ENCODE measurements around the gene CLCA2. TPM values are rescaled to one million over a fixed set of nuclear protein-coding genes. Genes with fewer than 3 reads are reported as not detected.

The CLCA2 gene
- total and polyA plus RNA-seq, 2 experiments from 2014 or later = not detected

DNA sequence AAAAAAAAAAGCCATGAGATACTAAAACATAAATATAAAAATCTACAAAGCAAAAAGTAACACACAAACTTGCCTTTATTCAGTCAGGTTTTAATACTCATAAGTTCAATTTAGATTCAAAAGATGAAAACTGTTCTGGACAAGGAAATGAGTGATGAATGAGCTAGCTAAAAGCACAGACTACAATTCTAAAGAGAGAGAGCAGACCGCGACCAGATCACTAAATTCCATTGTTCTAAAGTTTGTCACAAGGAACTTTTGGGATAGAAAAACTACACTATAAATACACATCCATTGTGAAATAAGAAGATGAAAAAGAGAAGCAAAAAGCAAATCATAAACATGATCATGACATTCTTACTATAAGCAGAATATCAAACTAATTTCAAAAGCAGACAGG is 29.6 kb upstream of the CLCA2 start:
- Histone ChIP-seq H3K9me2 (ENCODE audit: insufficient read depth) (no peaks in the 10 kb centered on the region), H2AFZ (no peak overlapping the region), H3F3A (replicated peaks; ENCODE audit: low read depth) (0 out of 2 replicates have a peak, but pooled peaks cover 4% of the 10 kb centered on the region), H3K27ac (ENCODE audit: low read depth) (no peak overlapping the region), H4K20me1 (replicated peaks; ENCODE audit: insufficient read depth) (no peaks in the 10 kb centered on the region), H3K36me3 (ENCODE audit: insufficient read depth) (no peaks in the 10 kb centered on the region), H3K79me2 (replicated peaks; ENCODE audit: insufficient read depth) (peaks cover 58% of the 10 kb centered on the region), H3K4me1 (ENCODE audit: insufficient read depth) (peaks cover 10% of the 10 kb centered on the region; the same call in 1 of the 2 replicates), H3K27me3 (ENCODE audit: insufficient read depth) (no peaks in the 10 kb centered on the region), H3K4me2 (no peak overlapping the region; the same call in 1 of the 2 replicates), H3K4me3 (no peak overlapping the region)
- DNase-seq (ENCODE audit: low spot score) = no peak
- Mint-ChIP-seq H3K27me3 (ENCODE audit: insufficient read depth, low read depth, poor library complexity) (peaks cover 2% of the 10 kb centered on the region), H3K4me3 (peak overlapping the region; percentile 30; the same call in 2 of the 3 replicates), H3K4me1 (peaks cover 16% of the 10 kb centered on the region; the same call in 2 of the 3 replicates), H3K27ac (no peak overlapping the region), H3K9me3 (no peaks in the 10 kb centered on the region), H3K36me3 (ENCODE audit: low read depth) (peaks cover 6% of the 10 kb centered on the region)
- TF ChIP-seq EZH2 (IDR thresholded peaks at IDR 0.05; ENCODE audit: low read depth, unreplicated experiment) = no peak
- TF ChIP-seq, protein P1, sequence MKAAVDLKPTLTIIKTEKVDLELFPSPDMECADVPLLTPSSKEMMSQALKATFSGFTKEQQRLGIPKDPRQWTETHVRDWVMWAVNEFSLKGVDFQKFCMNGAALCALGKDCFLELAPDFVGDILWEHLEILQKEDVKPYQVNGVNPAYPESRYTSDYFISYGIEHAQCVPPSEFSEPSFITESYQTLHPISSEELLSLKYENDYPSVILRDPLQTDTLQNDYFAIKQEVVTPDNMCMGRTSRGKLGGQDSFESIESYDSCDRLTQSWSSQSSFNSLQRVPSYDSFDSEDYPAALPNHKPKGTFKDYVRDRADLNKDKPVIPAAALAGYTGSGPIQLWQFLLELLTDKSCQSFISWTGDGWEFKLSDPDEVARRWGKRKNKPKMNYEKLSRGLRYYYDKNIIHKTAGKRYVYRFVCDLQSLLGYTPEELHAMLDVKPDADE (IDR thresholded peaks at IDR 0.05) = no peak
- ATAC-seq = no peak

DNA sequence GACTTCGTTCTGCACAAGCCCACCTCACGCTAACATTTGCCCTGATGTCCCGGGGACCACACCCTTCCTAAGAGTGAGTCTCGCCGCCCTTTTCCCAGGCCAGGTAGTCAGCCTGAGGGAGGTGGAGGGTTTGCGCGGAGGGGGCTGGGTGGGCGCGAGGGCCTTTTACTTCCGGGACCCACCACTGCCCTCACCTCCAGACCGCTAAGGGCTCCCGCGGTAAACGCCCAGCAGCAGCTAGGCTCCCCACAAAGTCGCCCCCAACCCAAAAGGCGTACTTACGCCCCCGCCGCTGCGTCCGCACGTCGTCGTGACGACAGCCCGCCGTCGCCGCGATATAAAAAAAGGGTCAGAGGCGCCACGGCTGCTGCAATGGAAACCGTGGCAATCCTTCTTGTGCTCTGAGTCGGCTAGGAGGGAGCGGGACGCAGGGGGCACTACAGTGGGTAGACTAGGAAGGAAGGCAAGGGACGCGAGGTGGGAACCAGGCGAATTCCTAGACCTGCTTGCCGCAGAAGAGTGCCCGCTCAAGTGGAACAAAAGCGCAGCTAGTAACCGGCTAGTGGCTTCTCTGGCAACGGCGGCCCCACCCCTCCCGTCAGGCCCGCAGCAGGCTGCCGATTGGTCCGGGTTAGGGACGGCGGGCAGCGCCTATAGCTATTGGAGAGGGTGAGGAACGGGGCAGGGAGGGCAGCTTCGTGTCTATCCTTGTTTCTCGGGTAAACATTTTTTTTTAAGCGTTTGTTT is 28.0 kb upstream of the CLCA2 start, which contains the start of gene ODF2L:
Gene ODF2L, minus strand, starts transcription at position 573 of the 747 bp plus-strand sequence. CDS start 9,296 bp downstream, outside the sequence.
- peak within 1 kb of the TSS; percentile 93 for H3K4me3 Mint-ChIP-seq
- H3K9me3 Mint-ChIP-seq = no peaks in the 10 kb centered on the region
- H4K20me1 ChIP-seq (replicated peaks; ENCODE audit: insufficient read depth) = no peaks in the 10 kb centered on the region
- H3K27me3 ChIP-seq (ENCODE audit: insufficient read depth) = no peaks in the 10 kb centered on the region
- 0 out of 2 replicates have a peak, but pooled peaks cover 10% of the 10 kb centered on the region for H3K4me1 ChIP-seq (ENCODE audit: insufficient read depth)
- peaks cover 6% of the 10 kb centered on the region for H3K36me3 Mint-ChIP-seq (ENCODE audit: low read depth)
- ATAC-seq (peak; percentile 98), DNase-seq (ENCODE audit: low spot score) (peak; percentile 90)
- TF ChIP-seq EZH2phosphoT487 (IDR thresholded peaks at IDR 0.05; ENCODE audit: unreplicated experiment) (no peak), POLR2AphosphoS5 (IDR thresholded peaks at IDR 0.05; ENCODE audit: low read depth) (peak; percentile 79), STAT1 (IDR thresholded peaks at IDR 0.05; ENCODE audit: unreplicated experiment) (no peak), CREB1 (CRISPR knock-in tag; IDR thresholded peaks at IDR 0.05; ENCODE audit: low read depth) (peak; percentile 84)
- H2AFZ ChIP-seq = peak within 1 kb of the TSS; percentile 97
- peaks cover 16% of the 10 kb centered on the region; the same call in 2 of the 3 replicates for H3K4me1 Mint-ChIP-seq
- H3K27me3 Mint-ChIP-seq (ENCODE audit: insufficient read depth, low read depth, poor library complexity) = peaks cover 2% of the 10 kb centered on the region
- H3F3A ChIP-seq (replicated peaks; ENCODE audit: low read depth) = 0 out of 2 replicates have a peak, but pooled peaks cover 4% of the 10 kb centered on the region
- H3K27ac Mint-ChIP-seq = peak within 1 kb of the TSS; percentile 99
- peaks cover 43% of the 10 kb centered on the region for H3K79me2 ChIP-seq (replicated peaks; ENCODE audit: insufficient read depth)
- no peaks in the 10 kb centered on the region for H3K9me2 ChIP-seq (ENCODE audit: insufficient read depth)
- H3K4me3 ChIP-seq = peak within 1 kb of the TSS; percentile 78
- peak within 1 kb of the TSS; percentile 93 for H3K4me2 ChIP-seq
- H3K36me3 ChIP-seq (ENCODE audit: insufficient read depth) = no peaks in the 10 kb centered on the region
- peak within 1 kb of the TSS; percentile 90 for H3K27ac ChIP-seq (ENCODE audit: low read depth)

DNA sequence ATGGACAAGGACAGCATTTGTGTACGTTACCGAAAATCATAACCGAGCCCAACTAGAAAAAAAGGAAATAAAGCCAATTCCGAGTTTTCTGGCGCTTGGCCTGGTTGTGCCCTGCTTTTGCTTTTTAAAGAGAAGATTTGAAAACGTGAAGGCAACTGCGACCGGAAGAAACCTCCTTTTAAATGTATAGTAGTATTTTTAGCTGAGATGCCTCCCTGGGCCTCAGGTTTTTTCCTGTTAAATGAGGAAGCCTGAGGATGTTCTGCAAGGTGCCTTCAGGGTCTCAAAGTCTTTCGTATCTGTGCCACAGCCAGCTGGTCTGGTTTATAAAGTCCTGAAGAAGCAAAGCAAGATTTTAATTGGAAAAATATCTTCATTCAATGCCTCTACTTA is 27.5 kb upstream of the CLCA2 start:
- Histone ChIP-seq H3K4me1 (ENCODE audit: insufficient read depth) (0 out of 2 replicates have a peak, but pooled peaks cover 10% of the 10 kb centered on the region), H3F3A (replicated peaks; ENCODE audit: low read depth) (0 out of 2 replicates have a peak, but pooled peaks cover 4% of the 10 kb centered on the region), H3K4me2 (peak overlapping the region; percentile 93), H4K20me1 (replicated peaks; ENCODE audit: insufficient read depth) (no peaks in the 10 kb centered on the region), H3K36me3 (ENCODE audit: insufficient read depth) (no peaks in the 10 kb centered on the region), H2AFZ (peak overlapping the region; percentile 81), H3K4me3 (peak overlapping the region; percentile 78), H3K79me2 (replicated peaks; ENCODE audit: insufficient read depth) (peaks cover 37% of the 10 kb centered on the region), H3K27me3 (ENCODE audit: insufficient read depth) (no peaks in the 10 kb centered on the region), H3K27ac (ENCODE audit: low read depth) (peak overlapping the region; percentile 68), H3K9me2 (ENCODE audit: insufficient read depth) (no peaks in the 10 kb centered on the region)
- DNase-seq (ENCODE audit: low spot score) (peak; percentile 47), ATAC-seq (no peak)
- H3K4me3 Mint-ChIP-seq = peak overlapping the region; percentile 93
- peaks cover 2% of the 10 kb centered on the region for H3K27me3 Mint-ChIP-seq (ENCODE audit: insufficient read depth, low read depth, poor library complexity)
- H3K36me3 Mint-ChIP-seq (ENCODE audit: low read depth) = peaks cover 1% of the 10 kb centered on the region; the same call in 2 of the 3 replicates
- H3K27ac Mint-ChIP-seq = peak overlapping the region; percentile 99
- peaks cover 16% of the 10 kb centered on the region; the same call in 2 of the 3 replicates for H3K4me1 Mint-ChIP-seq
- H3K9me3 Mint-ChIP-seq = no peaks in the 10 kb centered on the region
- TF ChIP-seq EZH2 (IDR thresholded peaks at IDR 0.05; ENCODE audit: low read depth, unreplicated experiment) = no peak
- TF ChIP-seq, protein P1 (IDR thresholded peaks at IDR 0.05) = no peak
- TF ChIP-seq ZNF331 (CRISPR knock-in tag; IDR thresholded peaks at IDR 0.05; ENCODE audit: low read depth) = no peak

Data from GM23338 (cell line).